Adrenal gland (tissue), 5 donors: ENCODE data around the gene MAJIN.

Experiments
- CTCF ChIP-seq, 6 experiments: fragments of 450-650 bp in 4 of 6; fragments of 200-600 bp in 2 of 6; sonication (generic) in 1 of 6; IDR thresholded peaks; 1 replicate in 5 of 6; 2 replicates in 1 of 6; pipeline versions ENCODE4 v1.5.1 to v1.8.0; 2016 to 2021; ENCODE audit warnings: antibody characterized with exemption in 6 of 6, mild to moderate bottlenecking in 2 of 6, moderate library complexity in 1 of 6
- POLR2A ChIP-seq, 2 donors: fragments of 450-650 bp; IDR thresholded peaks; one replicate each; pipeline ENCODE4 v1.6.1; 2017; ENCODE audit warnings: antibody characterized with exemption in 2 of 2, mild to moderate bottlenecking in 2 of 2, moderate library complexity in 1 of 2
- donor health status: DM: no; HTN: no; CAD: no.

GRCh38 chr11:64960719-64961118 lies 11.2 kb downstream of the MAJIN start:
- TF ChIP-seq CTCF (IDR thresholded peaks at IDR 0.05) (no peak), POLR2A (IDR thresholded peaks at IDR 0.05) (no peak)
